NCI-H82 (cell line): ENCODE results near the gene MEGF11.

ENCODE experiments used
- DNase-seq: peaks from one replicate; lab custom pipeline; 2025; lab: John Stamatoyannopoulos, UW

MEGF11 gene

GRCh38 chr15:65917936-65918335 is 335.6 kb downstream of the MEGF11 start:
- no peak for DNase-seq

DNA sequence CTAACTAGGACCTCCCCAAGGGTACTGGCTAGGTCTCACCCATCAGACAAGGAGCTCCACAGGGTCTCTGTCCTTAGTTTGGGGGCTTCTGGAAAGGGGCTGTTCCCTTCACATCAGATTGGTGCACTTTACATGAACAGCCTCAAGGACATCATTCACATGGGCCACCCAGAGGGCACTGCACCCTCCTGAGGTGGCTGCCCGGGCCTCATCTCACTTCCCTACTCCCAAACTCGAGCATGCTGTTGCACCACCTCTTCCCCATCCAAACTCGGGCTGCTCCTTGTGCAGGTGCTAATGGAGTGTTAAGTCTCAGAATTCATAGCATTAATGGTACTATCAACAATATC is 336.2 kb downstream of the MEGF11 start:
- no peak for DNase-seq

DNA sequence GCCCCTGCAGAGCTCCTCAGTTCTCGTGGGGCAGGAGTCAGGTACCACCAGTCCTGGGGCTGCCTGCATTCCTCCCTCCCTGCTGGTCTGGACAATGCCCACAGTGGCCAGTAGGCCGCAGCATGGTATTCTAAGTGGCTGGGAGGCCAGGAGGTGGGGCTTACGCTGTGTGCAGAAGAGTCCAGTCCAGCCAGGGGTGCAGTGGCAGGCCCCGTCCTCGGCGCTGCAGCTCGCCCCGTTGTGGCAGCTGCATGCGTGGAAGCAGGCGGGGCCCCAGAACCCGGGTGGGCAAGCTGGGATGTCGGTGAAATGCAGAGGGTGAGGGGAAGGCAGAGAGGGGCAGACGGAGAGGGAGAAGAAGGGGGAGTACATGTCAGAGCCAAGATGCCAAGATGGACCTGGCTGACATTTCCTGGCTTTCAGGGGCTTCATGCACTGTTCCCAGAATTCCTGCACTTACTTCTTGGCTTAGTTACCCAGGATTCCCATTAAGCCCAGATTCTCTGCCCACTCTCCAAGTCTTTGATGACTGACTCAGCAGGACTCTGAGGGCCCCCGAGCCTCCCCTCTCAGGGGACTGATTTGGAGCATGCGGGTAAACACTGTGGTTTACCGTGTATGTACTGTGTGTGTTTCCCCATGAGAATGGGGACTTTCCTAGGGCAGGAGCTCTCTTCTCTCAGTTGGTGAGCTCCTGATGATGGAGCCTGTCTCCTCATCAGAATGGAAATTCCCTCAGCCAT is 336.7 kb downstream of the MEGF11 start:
- DNase-seq = peak; percentile 85

GRCh38 chr15:65916041-65916663 is 337.4 kb downstream of the MEGF11 start:
- no peak for DNase-seq

DNA sequence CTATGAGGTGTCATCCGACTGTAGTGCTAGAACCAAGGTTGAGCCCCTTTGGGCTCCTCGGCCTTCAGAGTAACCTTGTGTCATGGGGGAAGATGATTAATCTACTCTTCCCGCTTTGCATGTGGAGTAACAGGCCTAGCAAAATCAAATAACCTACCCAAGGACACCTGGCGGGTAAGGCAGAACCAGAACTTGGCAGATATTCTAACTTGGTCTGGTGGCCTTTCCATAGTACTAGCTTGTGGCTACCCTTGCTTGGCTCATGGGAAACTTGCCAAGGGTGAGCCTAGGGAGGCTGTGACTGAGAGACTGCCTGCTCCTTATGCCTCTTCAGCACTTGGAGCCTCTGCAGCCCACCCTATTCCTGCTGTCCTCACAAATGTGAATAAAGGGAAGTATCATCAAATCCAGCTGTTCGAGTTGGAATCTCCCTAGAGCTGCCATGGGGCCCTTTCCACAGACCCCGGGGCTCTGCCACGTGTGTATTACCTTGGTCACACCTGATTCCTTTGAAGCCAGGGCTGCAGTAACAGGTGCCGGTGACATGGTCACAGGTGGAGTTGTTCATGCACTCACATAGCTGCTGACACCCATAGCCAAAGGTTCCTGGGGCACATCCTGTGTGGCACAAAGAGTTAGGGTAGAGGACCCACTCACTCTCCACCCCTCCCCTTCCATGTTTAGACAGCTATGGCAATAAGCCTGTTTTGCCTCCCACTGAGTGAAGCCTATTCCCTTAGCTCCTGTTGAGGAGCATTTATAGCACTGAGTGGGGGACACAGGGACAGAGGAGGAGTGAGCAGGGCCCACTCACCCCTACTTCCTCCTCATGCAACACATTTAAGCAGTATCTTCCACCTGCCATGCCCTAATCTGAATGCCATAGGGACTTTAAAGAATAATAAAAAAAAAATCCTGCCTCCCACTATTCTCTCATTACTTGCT is 338.3 kb downstream of the MEGF11 start:
- no peak for DNase-seq

DNA sequence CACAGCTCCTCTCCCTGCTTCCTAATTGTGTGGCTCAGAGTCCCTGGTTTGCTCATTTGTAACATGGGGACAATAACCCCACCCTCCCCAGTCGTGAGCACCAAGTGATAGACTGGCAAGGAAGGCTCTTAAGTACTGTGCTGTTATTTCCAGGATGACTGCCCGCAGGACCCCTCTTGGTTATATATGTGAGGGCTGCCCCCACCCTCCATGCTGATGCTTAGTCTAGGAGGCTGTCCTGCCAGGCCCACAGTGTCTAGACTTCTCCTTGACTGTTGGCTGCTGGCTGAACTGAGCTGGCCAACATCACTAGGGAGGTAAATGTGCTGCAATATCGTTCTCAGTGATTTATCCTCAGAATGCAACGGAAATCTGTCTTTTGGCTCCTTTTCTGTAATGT is 339.2 kb downstream of the MEGF11 start:
- no peak for DNase-seq

GRCh38 chr15:65913631-65914199 is 339.8 kb downstream of the MEGF11 start:
- no peak for DNase-seq

DNA sequence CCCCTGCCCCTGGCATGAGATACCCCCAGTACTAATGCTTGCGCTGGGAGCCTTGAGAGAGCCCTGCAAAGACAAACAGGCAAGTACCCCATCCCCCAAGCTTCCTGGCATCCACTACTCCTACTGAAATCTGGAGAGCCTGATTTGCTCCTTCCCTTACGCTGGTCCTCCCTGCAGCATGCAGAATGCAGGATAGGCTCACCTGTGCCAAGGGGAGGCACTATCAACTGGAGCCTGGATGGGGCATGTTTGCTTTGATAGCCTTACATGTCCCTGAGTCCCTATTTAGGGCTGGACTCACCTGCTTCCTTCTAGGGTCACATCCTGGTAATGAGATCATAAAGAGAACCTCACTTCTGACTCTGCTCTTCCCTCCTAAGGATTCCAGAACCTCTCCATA is 341.3 kb downstream of the MEGF11 start:
- DNase-seq = no peak

GRCh38 chr15:65910341-65910740 is 343.2 kb downstream of the MEGF11 start:
- no peak for DNase-seq

DNA sequence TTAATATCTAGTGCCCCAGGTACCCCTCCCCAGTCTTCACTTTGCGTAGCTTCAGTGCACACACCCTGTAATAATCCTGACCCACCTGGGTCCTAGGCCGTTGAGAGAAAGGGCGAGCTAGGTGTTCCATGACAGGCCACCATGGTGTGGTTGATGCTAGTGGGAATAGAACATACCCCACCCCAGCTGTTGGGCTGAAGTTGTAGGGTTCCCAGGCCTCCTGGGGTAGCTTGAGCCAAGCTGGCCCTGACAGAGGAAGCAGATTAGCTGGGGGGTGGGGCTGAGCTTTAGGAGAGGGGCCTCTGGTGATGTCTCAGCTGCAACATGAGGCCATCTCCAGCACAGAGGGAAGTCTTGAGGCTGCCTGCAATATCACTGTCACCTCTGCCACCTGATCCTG is 343.7 kb downstream of the MEGF11 start:
- peak; percentile 51 for DNase-seq

- no peak for DNase-seq
Measured at GRCh38 chr15:65908876-65909275, 344.7 kb downstream of the MEGF11 start.

DNA sequence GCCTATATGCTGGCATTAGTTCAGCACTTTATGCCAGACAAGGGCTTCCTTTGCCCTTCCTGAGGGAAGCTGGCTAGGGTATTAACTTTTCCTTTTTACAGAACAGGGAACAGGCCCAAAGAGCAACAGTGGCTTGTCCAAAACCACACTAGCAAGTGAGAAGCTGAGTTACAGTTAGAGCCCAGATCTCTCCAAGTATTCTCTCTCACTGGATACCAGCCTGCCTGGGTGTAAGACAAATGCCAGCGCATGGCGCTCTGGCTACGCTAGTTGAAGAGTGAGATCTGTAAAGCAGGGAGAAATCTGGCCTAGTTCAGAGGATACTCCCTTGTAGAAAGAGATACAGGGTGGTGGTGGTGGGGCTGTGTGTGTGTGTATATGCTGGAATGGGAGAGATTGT is 345.9 kb downstream of the MEGF11 start:
- no peak for DNase-seq

GRCh38 chr15:65906396-65906795 is 347.2 kb downstream of the MEGF11 start:
- no peak for DNase-seq

- DNase-seq = no peak
Measured at GRCh38 chr15:65904301-65904700, 349.2 kb downstream of the MEGF11 start.

- no peak for DNase-seq
Measured at GRCh38 chr15:65903296-65904073, 350.1 kb downstream of the MEGF11 start.

- no peak for DNase-seq
Measured at GRCh38 chr15:65902373-65902772, 351.2 kb downstream of the MEGF11 start.

DNA sequence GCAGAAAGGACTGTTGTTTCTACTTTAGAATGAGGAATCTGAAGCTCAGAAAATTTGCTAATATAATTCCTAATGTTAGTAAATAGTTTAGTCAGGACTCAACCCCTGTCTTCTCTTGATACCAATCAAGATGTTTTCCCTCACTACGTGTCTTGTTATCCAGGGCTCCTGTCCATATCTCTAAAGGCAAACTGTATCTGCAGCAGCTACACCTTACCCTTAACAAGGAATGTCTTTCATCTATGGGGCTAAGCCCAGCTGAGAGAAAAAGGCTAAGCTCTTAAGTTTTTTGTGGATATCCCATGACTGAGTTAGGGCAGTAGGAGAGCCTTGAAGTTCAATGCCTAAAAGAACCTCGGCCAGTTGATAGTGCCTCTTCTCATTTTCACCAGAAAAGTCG is 351.7 kb downstream of the MEGF11 start:
- no peak for DNase-seq

GRCh38 chr15:65901336-65901735 is 352.2 kb downstream of the MEGF11 start:
- no peak for DNase-seq

DNA sequence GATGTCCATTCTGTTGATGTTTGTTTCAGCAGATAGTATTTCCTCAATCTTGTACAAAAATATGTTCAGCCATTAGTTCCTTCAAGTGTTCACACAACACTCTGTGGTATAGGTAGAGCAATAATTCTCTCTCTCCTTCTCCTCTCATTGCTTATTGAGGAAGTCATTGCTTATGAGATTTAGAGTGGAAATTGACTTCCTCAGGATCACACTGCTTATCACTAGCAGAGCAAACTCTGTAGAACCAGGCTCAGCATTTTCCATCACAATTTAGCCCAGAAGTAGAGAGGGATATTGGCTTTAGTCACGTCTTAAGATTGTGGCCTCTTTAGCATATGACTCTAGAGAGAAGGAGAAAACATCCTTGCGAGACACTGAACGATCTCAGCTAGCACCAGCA is 353.1 kb downstream of the MEGF11 start:
- no peak for DNase-seq

- DNase-seq = no peak
Measured at GRCh38 chr15:65896236-65896635, 357.3 kb downstream of the MEGF11 start.

- DNase-seq = no peak
Measured at GRCh38 chr15:65893060-65893459, 360.5 kb downstream of the MEGF11 start.

DNA sequence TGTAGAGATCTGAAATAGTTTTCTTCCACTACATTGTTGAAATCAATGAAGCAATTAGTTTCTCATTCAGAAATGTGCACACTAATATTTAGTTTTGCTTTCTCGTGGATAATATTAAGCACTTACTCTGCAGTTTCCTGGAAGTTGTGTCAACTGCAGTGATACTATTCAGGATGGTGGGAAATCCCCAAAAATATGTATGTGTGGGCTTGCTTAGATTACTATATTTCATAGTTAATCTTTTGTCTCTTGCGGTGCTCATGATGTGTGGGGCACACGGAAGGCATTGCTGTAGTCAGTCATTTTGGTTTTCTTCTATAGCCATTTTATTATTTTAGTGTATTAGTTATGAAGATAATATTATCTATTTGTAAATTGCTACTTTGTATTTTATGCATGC is 364.6 kb downstream of the MEGF11 start:
- no peak for DNase-seq
